ENCODE results near the gene CRIP1. TPM values are rescaled to one million over a fixed set of nuclear protein-coding genes. Genes with fewer than 3 reads are reported as not detected.

The CRIP1 gene
- total RNA-seq, 2 donors from 2014 or later: 97.1 to 220 TPM

- Histone ChIP-seq H3K27ac (no peak overlapping the region), H3K4me3 (no peak overlapping the region), H3K4me1 (no peaks in the 10 kb centered on the region), H3K9ac (ENCODE audit: low read depth in 2 of 2, low read length in 2 of 2) (no peak overlapping the region), H3K27me3 (no peaks in the 10 kb centered on the region), H3K36me3 (no peaks in the 10 kb centered on the region), H3K9me3 (no peaks in the 10 kb centered on the region)
- TF ChIP-seq, protein P1, sequence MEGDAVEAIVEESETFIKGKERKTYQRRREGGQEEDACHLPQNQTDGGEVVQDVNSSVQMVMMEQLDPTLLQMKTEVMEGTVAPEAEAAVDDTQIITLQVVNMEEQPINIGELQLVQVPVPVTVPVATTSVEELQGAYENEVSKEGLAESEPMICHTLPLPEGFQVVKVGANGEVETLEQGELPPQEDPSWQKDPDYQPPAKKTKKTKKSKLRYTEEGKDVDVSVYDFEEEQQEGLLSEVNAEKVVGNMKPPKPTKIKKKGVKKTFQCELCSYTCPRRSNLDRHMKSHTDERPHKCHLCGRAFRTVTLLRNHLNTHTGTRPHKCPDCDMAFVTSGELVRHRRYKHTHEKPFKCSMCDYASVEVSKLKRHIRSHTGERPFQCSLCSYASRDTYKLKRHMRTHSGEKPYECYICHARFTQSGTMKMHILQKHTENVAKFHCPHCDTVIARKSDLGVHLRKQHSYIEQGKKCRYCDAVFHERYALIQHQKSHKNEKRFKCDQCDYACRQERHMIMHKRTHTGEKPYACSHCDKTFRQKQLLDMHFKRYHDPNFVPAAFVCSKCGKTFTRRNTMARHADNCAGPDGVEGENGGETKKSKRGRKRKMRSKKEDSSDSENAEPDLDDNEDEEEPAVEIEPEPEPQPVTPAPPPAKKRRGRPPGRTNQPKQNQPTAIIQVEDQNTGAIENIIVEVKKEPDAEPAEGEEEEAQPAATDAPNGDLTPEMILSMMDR (IDR thresholded peaks at IDR 0.05): no peak
- no peak for DNase-seq
- intact Hi-C loops (cut with DNase I): no loop called here
These were observed 8.7 kb downstream of the CRIP1 start for GRCh38 chr14:105495101-105495989.

DNA sequence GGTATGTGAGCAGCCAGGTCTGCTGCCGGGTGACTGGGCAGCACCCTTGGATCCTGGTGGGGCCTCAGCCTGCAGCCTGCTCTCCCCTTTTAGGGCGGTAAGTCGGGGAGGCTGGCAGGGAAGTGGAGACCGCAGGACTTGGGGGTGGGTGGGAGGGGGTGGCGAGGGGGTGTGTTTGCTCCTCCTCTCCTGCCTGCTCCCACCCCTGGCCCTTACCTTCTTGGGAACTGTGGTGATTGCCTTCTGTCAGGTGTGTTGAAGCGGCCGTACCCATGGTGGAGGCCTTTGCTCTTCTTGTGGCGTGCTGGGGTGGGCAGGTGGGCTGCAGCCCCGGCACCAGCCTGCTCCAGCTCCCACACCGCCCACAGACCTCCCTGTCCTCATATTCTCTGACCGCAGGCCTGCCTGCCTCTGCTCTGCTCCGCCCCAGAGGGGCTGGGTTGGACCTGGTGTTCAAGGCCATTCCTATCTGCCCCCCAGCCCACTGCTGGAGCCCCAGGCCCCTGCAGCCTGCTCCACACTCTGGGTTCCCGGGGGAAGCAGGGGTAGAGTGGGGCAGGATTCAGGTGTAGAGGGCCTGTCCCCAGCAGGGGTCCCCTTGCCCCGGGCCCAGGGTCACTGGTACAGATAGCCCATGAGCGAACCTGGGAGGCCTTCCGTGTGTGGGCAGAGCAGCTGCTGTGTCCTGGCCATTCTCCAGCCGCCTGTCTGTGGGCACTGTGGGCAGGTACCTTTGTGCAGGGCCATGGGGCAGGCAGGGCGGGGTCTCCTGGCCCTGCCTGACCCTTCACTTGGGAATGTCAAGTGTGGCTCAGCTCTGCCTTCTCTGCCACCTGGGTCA is 9.5 kb downstream of the CRIP1 start:
- Histone ChIP-seq H3K36me3 (no peaks in the 10 kb centered on the region), H3K27me3 (no peaks in the 10 kb centered on the region), H3K4me1 (no peaks in the 10 kb centered on the region), H3K4me3 (no peak overlapping the region), H3K9ac (ENCODE audit: low read depth in 2 of 2, low read length in 2 of 2) (no peak overlapping the region), H3K27ac (no peak overlapping the region), H3K9me3 (no peaks in the 10 kb centered on the region)
- TF ChIP-seq, protein P1 (IDR thresholded peaks at IDR 0.05): no peak
- no peak for DNase-seq
- intact Hi-C loops (cut with DNase I): no loop called here

DNA sequence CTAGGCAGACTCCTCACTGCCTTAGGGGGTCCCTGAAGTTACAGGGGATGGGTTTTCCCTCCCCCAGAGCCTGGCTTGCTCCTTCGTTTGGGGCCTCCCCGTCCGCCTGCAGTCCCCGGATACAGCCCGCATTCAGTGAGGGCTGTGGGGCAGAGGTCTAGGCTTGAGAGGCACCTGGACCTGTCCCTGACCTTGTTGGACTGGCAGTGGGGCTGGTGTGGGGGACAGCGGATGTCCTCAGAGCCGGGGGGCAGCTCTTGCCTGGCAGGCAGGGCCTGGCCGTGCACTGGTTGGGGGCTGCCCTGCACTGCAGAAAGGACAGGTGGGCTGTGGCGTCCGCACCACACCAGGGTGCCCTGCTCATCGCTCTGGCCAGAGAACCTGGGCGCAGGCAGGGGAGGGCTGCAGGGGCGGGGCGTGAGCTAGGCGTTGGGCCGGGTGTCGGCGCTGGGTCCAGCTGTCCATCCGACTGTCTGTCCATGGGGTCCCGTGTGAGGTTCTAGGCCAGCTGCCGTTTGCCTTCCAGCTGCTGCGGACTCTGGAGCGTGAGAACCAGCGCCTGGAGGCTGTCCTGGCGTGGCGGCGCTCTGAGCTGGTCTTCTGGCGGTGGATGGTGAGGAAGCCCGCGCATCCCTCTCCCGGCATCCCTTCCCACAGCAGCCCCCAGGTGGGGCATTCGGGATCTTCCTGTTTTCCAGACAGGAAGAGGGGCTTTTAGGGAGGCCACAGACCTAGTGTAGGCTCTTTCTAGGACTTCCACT is 10.3 kb downstream of the CRIP1 start:
- H3K4me1 ChIP-seq: no peaks in the 10 kb centered on the region
- no peak overlapping the region for H3K9ac ChIP-seq (ENCODE audit: low read depth in 2 of 2, low read length in 2 of 2)
- H3K9me3 ChIP-seq: no peaks in the 10 kb centered on the region
- H3K36me3 ChIP-seq: no peaks in the 10 kb centered on the region
- no peak overlapping the region for H3K27ac ChIP-seq
- no peak for DNase-seq
- intact Hi-C loops (cut with DNase I): no loop called here
- H3K4me3 ChIP-seq: no peak overlapping the region
- TF ChIP-seq, protein P1 (IDR thresholded peaks at IDR 0.05): no peak
- no peaks in the 10 kb centered on the region for H3K27me3 ChIP-seq

- Histone ChIP-seq H3K27me3 (no peaks in the 10 kb centered on the region), H3K9me3 (no peaks in the 10 kb centered on the region), H3K36me3 (no peaks in the 10 kb centered on the region), H3K9ac (ENCODE audit: low read depth in 2 of 2, low read length in 2 of 2) (no peak overlapping the region), H3K4me3 (no peak overlapping the region), H3K27ac (no peak overlapping the region), H3K4me1 (no peaks in the 10 kb centered on the region)
- DNase-seq: no peak
- intact Hi-C loops (cut with DNase I): no loop called here
- TF ChIP-seq, protein P1 (IDR thresholded peaks at IDR 0.05): no peak
These were observed 11.2 kb downstream of the CRIP1 start for GRCh38 chr14:105497671-105498429.
